Natural killer cell (primary cell): Measurements from ENCODE around the gene BCAS3. TPM values are rescaled to one million over a fixed set of nuclear protein-coding genes. Genes with fewer than 3 reads are reported as not detected.
A peak's percentile ranks its signal among the peaks of the same experiment; 100 is the strongest.

Source experiments
- ATAC-seq, 3 donors: fragments of 150-1000 bp in 2 of 3; fragments of 200-7000 bp in 1 of 3; cut with Tn5 transposase; 1 replicate in 1 of 3; 2 replicates in 2 of 3; pipeline ENCODE4 v1.10.0; 2021; ENCODE audit warnings: mild to moderate bottlenecking in 2 of 3, moderate library complexity in 2 of 3
- DNase-seq, 2 donors: peaks; one replicate each; pipeline versions ENCODE4 v3.0.0 to v3.0.0-alpha.2; 2013 to 2021; ENCODE audit warnings: mixed read lengths in 1 of 2
- H3K27ac ChIP-seq: one replicate; pipeline ENCODE4 v1.5.1; 2013; ENCODE audit warnings: mild to moderate bottlenecking, low read length
- H3K27me3 ChIP-seq: one replicate; pipeline ENCODE4 v1.6.1; 2013; ENCODE audit warnings: low read length; ENCODE audit not compliant: control insufficient read depth, insufficient read depth
- H3K36me3 ChIP-seq: one replicate; pipeline ENCODE4 v1.6.1; 2013; ENCODE audit warnings: low read length; ENCODE audit not compliant: control insufficient read depth, insufficient read depth
- H3K4me1 ChIP-seq: one replicate; pipeline ENCODE4 v1.6.1; 2013; ENCODE audit warnings: low read length; ENCODE audit not compliant: control insufficient read depth, insufficient read depth
- H3K4me3 ChIP-seq: one replicate; pipeline ENCODE4 v1.5.1; 2013; ENCODE audit warnings: low read length
- H3K9me3 ChIP-seq: one replicate; pipeline ENCODE4 v1.6.1; 2013; ENCODE audit warnings: low read length; ENCODE audit not compliant: control insufficient read depth, insufficient read depth
- H3K27ac Mint-ChIP-seq, 2 donors: one replicate each; pipeline ENCODE4 v1.8.0; 2022; ENCODE audit warnings: mild to moderate bottlenecking in 2 of 2, mixed read lengths in 2 of 2, moderate library complexity in 1 of 2
- H3K27me3 Mint-ChIP-seq, 2 donors: one replicate each; pipeline ENCODE4 v1.8.0; 2022; ENCODE audit warnings: low read depth in 2 of 2, mixed read lengths in 2 of 2
- H3K36me3 Mint-ChIP-seq: one replicate; pipeline ENCODE4 v1.8.0; 2022; ENCODE audit warnings: mixed read lengths
- H3K4me1 Mint-ChIP-seq, 2 donors: one replicate each; pipeline ENCODE4 v1.8.0; 2022; ENCODE audit warnings: mixed read lengths in 2 of 2
- H3K4me3 Mint-ChIP-seq: one replicate; pipeline ENCODE4 v1.8.0; 2022; ENCODE audit warnings: mild to moderate bottlenecking, moderate library complexity, mixed read lengths
- H3K9me3 Mint-ChIP-seq, 2 donors: one replicate each; pipeline ENCODE4 v1.8.0; 2022; ENCODE audit warnings: mixed read lengths in 2 of 2
- CTCF ChIP-seq: fragments of 200-600 bp; IDR thresholded peaks from one replicate; pipeline ENCODE4 v1.8.0; 2022; ENCODE audit warnings: antibody characterized with exemption
- WGBS: methylation state at CpG from one replicate; pipeline ENCODE4 v1.1.7; 2013; ENCODE audit warnings: missing lambda C conversion rate; ENCODE audit not compliant: insufficient coverage; 5-methylcytosine and 5-hydroxymethylcytosine counted together
- intact Hi-C: fragments of 100-400 bp; cut with micrococcal nuclease; formaldehyde crosslinking; loops from one replicate; pipeline ENCODE4 v1.14.2; 2022
- total RNA-seq, 4 donors: library from RNA; stranded (reverse); fragments of 120-200 nt in 1 of 4; gene quantifications; one replicate each; pipeline versions ENCODE4 v1.2.3 to v1.2.4, GENCODE V29; 2013 to 2022

BCAS3 gene
- total RNA-seq, 3 donors from 2014 or later (not counting 1 experiment from before 2014, with no cell fraction given): 60.5 to 87.8 (median 72.0) TPM

GRCh38 chr17:61323003-61323908, 645.6 kb downstream of the BCAS3 start:
- intact Hi-C loops: no loop called here
- Histone ChIP-seq H3K4me1 (no peaks in the 10 kb centered on the region), H3K4me3 (no peak overlapping the region), H3K27me3 (no peaks in the 10 kb centered on the region), H3K9me3 (no peaks in the 10 kb centered on the region), H3K36me3 (no peaks in the 10 kb centered on the region), H3K27ac (no peak overlapping the region)
- H3K27ac Mint-ChIP-seq: peak overlapping the region in 1 of 2 donors; percentile 15
- no peak for DNase-seq
- TF ChIP-seq CTCF: no peak
- H3K4me3 Mint-ChIP-seq: no peak overlapping the region
- H3K9me3 Mint-ChIP-seq: no peaks in the 10 kb centered on the region
- peaks cover 0 to 5% of the 10 kb centered on the region in 2 donors for H3K4me1 Mint-ChIP-seq
- no peak for ATAC-seq
- 80% methylated on average over 12 of the region's 13 CpGs for WGBS
- no peaks in the 10 kb centered on the region for H3K36me3 Mint-ChIP-seq
- no peaks in the 10 kb centered on the region for H3K27me3 Mint-ChIP-seq

GRCh38 chr17:61323909-61324868, 646.5 kb downstream of the BCAS3 start:
- Mint-ChIP-seq H3K4me1 (peaks cover 0 to 5% of the 10 kb centered on the region in 2 donors), H3K4me3 (no peak overlapping the region), H3K27me3 (no peaks in the 10 kb centered on the region), H3K27ac (no peak overlapping the region), H3K9me3 (no peaks in the 10 kb centered on the region), H3K36me3 (no peaks in the 10 kb centered on the region)
- DNase-seq: no peak
- intact Hi-C loops: no loop called here
- no peaks in the 10 kb centered on the region for H3K9me3 ChIP-seq
- no peaks in the 10 kb centered on the region for H3K4me1 ChIP-seq
- H3K27ac ChIP-seq: no peak overlapping the region
- WGBS: 84% methylated on average over 9 of the region's 12 CpGs
- TF ChIP-seq CTCF: no peak
- no peaks in the 10 kb centered on the region for H3K27me3 ChIP-seq
- H3K36me3 ChIP-seq: no peaks in the 10 kb centered on the region
- no peak overlapping the region for H3K4me3 ChIP-seq
- no peak for ATAC-seq

GRCh38 chr17:61324950-61325349, 647.3 kb downstream of the BCAS3 start:
- DNase-seq: no peak
- H3K4me3 Mint-ChIP-seq: no peak overlapping the region
- Histone ChIP-seq H3K27ac (no peak overlapping the region), H3K4me1 (no peaks in the 10 kb centered on the region), H3K9me3 (no peaks in the 10 kb centered on the region), H3K36me3 (no peaks in the 10 kb centered on the region), H3K27me3 (no peaks in the 10 kb centered on the region), H3K4me3 (no peak overlapping the region)
- no peak for TF ChIP-seq CTCF
- H3K36me3 Mint-ChIP-seq: no peaks in the 10 kb centered on the region
- intact Hi-C loops: no loop called here
- H3K4me1 Mint-ChIP-seq: peaks cover 0 to 5% of the 10 kb centered on the region in 2 donors
- no peaks in the 10 kb centered on the region for H3K27me3 Mint-ChIP-seq
- no peak for ATAC-seq
- 86% methylated on average over 5 of the region's 5 CpGs for WGBS
- H3K9me3 Mint-ChIP-seq: no peaks in the 10 kb centered on the region
- no peak overlapping the region for H3K27ac Mint-ChIP-seq
